Measurements from ENCODE around the gene AUP1. TPM values are rescaled to one million over a fixed set of nuclear protein-coding genes. Genes with fewer than 3 reads are reported as not detected.

Gene AUP1
- total and polyA plus RNA-seq, 4 experiments from 2014 or later: 91.3 to 158 (median 138) TPM

DNA sequence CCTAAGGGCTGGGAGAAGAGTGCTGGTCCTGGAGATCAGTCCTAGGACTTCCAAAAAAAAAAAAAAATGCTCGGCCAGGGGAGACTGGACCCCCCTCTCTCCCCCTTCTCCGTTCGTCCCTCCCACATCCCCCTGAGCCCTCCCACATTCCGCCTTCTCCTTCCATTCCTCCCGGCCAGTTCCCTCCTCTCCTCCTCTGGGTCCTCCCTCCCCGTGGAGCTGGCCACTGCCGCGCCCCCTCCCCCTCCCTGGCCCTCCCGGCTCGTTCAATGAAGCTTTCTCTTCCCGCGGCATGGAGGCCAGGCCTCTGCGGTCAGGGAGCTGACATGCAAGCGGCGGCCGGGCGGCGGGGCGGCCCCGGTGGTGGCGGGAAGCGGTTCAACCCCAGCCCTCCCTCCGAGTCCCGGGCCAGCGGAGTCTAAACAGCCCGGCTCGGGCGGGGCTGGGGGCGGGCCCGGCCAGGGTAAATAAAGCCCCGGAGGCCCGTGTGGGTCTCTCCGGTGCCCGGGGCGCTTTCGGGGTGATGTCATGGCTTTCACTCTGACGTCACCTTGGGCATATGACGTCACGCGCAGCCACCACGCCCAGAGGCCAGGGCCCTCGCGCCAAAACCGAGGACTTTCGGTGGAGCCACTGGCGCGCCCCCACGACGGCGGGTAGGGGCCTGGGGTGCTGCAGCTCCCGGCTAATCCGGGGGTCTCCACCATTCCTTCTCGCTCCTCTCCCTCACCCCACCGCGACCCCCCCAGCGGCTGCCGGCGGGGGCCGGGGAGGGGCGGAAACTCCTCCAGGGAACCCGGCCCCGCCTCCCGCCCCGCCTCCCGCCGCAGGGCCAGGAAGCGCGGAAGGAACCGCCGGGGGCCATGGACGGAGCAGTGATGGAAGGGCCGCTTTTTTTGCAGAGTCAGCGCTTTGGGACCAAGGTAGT, 24.6 kb upstream of the AUP1 start, which contains the start of the genes DOK1 and LOXL3:
Gene DOK1 (plus strand): TSS at position 829 of the 928 bp plus-strand sequence. CDS start 35 bp downstream, at position 864.
Gene LOXL3 (minus strand): TSS at position 51 of the 928 bp plus-strand sequence. CDS start 1,308 bp downstream, outside the sequence.
- no peaks in the 10 kb centered on the region for H3K36me3 ChIP-seq (ENCODE audit: insufficient read depth, low read length)
- peak within 1 kb of the TSS; percentile 94 to 98 (median 96) for H3K4me3 Mint-ChIP-seq
- H3K4me1 ChIP-seq (ENCODE audit: insufficient read depth, low read length): peaks cover 22% of the 10 kb centered on the region
- peaks cover 0 to 2% (median 0%) of the 10 kb centered on the region in 8 donors for H3K9me3 Mint-ChIP-seq
- peaks cover 0 to 20% of the 10 kb centered on the region in 2 donors for H3K36me3 Mint-ChIP-seq
- ChIA-PET POLR2A (ENCODE audit: partially characterized antibody) (interaction anchor here (0.6 to 2.2 kb wide), 5 partner anchors 13 to 162 kb away, joined by 3 to 5 read pairs (median 4); no protein-coding TSS in a partner anchor), CTCF (ENCODE audit: partially characterized antibody) (no interaction called here)
- peak within 1 kb of the TSS; percentile 84 to 99 for H3K4me3 ChIP-seq (ENCODE audit: low read length in 2 of 2)
- H3K27me3 Mint-ChIP-seq: peaks cover 11 to 25% of the 10 kb centered on the region in 2 donors
- H3K9me3 ChIP-seq (ENCODE audit: control insufficient read depth in 1 of 2, low read length in 2 of 2): no peaks in the 10 kb centered on the region
- peak within 1 kb of the TSS; percentile 73 to 98 (median 93) for H3K27ac Mint-ChIP-seq
- peaks cover 7 to 35% (median 19%) of the 10 kb centered on the region in 4 donors for H3K4me1 Mint-ChIP-seq
- H3K27ac ChIP-seq (ENCODE audit: low read depth, low read length): peak within 1 kb of the TSS; percentile 64
- peaks cover 15% of the 10 kb centered on the region for H3K27me3 ChIP-seq (ENCODE audit: insufficient read depth, low read length)
- peak; percentile 80 to 85 (median 82) for DNase-seq
- intact Hi-C loops (cut with micrococcal nuclease): loop anchor here (1.0 to 10.0 kb wide), 3 partner anchors 25 to 159 kb away; partner anchors contain the start of genes AUP1, CCDC142, HTRA2 and TTC31

- ChIA-PET POLR2A (ENCODE audit: partially characterized antibody) (interaction anchor here (0.8 to 1.3 kb wide), 4 partner anchors 37 to 161 kb away, joined by 3 to 4 read pairs (median 3); partner anchors contain the start of genes CCDC142 and TTC31), CTCF (ENCODE audit: partially characterized antibody) (no interaction called here)
- intact Hi-C loops (cut with micrococcal nuclease): loop anchor here (10.0 kb wide), 1 partner anchor 158 kb away; no protein-coding TSS in a partner anchor
- peaks cover 15 to 29% of the 10 kb centered on the region in 2 donors for H3K27me3 Mint-ChIP-seq
- Histone ChIP-seq H3K27ac (ENCODE audit: low read depth, low read length) (no peak overlapping the region), H3K4me3 (ENCODE audit: low read length in 2 of 2) (no peak overlapping the region), H3K36me3 (ENCODE audit: insufficient read depth, low read length) (no peaks in the 10 kb centered on the region), H3K27me3 (ENCODE audit: insufficient read depth, low read length) (peaks cover 22% of the 10 kb centered on the region), H3K9me3 (ENCODE audit: control insufficient read depth in 1 of 2, low read length in 2 of 2) (no peaks in the 10 kb centered on the region), H3K4me1 (ENCODE audit: insufficient read depth, low read length) (peaks cover 29% of the 10 kb centered on the region)
- H3K4me3 Mint-ChIP-seq: peak overlapping the region; percentile 70 to 87 (median 78)
- H3K9me3 Mint-ChIP-seq: peaks cover 0 to 2% (median 0%) of the 10 kb centered on the region in 8 donors
- H3K4me1 Mint-ChIP-seq: peaks cover 10 to 40% (median 24%) of the 10 kb centered on the region in 4 donors
- peak overlapping the region; percentile 70 to 92 (median 79) for H3K27ac Mint-ChIP-seq
- DNase-seq: no peak
- peaks cover 0 to 20% of the 10 kb centered on the region in 2 donors for H3K36me3 Mint-ChIP-seq
These were observed 23.7 kb upstream of the AUP1 start for GRCh38 chr2:74552914-74553811.

GRCh38 chr2:74551942-74552913, 22.7 kb upstream of the AUP1 start:
- Mint-ChIP-seq H3K36me3 (peaks cover 0 to 20% of the 10 kb centered on the region in 2 donors), H3K4me1 (peaks cover 10 to 41% (median 26%) of the 10 kb centered on the region in 4 donors), H3K9me3 (peaks cover 0 to 2% (median 0%) of the 10 kb centered on the region in 8 donors), H3K4me3 (peak overlapping the region in 7 of 8 donors; percentile 9 to 82 (median 67)), H3K27ac (peak overlapping the region in 4 of 7 donors; percentile 21 to 90 (median 76)), H3K27me3 (peaks cover 23 to 35% of the 10 kb centered on the region in 2 donors)
- intact Hi-C loops (cut with micrococcal nuclease): loop anchor here (10.0 kb wide), 1 partner anchor 157 kb away; no protein-coding TSS in a partner anchor
- Histone ChIP-seq H3K27ac (ENCODE audit: low read depth, low read length) (no peak overlapping the region), H3K36me3 (ENCODE audit: insufficient read depth, low read length) (no peaks in the 10 kb centered on the region), H3K9me3 (ENCODE audit: control insufficient read depth in 1 of 2, low read length in 2 of 2) (no peaks in the 10 kb centered on the region), H3K4me1 (ENCODE audit: insufficient read depth, low read length) (peaks cover 29% of the 10 kb centered on the region), H3K27me3 (ENCODE audit: insufficient read depth, low read length) (peaks cover 28% of the 10 kb centered on the region), H3K4me3 (ENCODE audit: low read length in 2 of 2) (no peak overlapping the region)
- ChIA-PET POLR2A (ENCODE audit: partially characterized antibody) (interaction anchor here (0.8 to 0.9 kb wide), 2 partner anchors 36 to 70 kb away, joined by 3 read pairs; partner anchors contain the start of genes CCDC142 and TTC31), CTCF (ENCODE audit: partially characterized antibody) (no interaction called here)
- no peak for DNase-seq

DNA sequence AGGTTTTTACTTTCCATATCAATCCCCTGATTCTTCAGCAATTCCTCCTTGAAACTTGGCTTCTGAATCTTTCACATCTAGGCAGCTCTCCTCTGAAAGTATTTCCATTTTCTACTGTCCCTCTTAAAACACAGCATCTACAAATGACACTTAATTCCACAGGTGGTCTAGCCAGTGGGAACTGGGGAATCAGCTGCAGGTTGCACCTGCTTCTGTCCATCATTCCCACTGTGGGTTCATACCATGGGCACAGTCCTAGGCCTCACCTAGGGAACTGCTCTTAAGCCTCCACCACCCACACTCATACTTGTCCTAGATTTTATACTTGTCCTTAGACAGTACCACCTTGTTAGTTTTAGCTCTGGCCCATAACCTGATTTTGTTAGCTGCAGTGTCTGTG, 22.0 kb upstream of the AUP1 start:
- Histone ChIP-seq H3K4me3 (ENCODE audit: low read length in 2 of 2) (no peak overlapping the region), H3K9me3 (ENCODE audit: control insufficient read depth in 1 of 2, low read length in 2 of 2) (no peaks in the 10 kb centered on the region), H3K27me3 (ENCODE audit: insufficient read depth, low read length) (peaks cover 30% of the 10 kb centered on the region), H3K36me3 (ENCODE audit: insufficient read depth, low read length) (no peaks in the 10 kb centered on the region), H3K4me1 (ENCODE audit: insufficient read depth, low read length) (peaks cover 29% of the 10 kb centered on the region), H3K27ac (ENCODE audit: low read depth, low read length) (no peak overlapping the region)
- DNase-seq: no peak
- Mint-ChIP-seq H3K27ac (peak overlapping the region in 1 of 7 donors; percentile 0), H3K4me3 (peak overlapping the region in 1 of 8 donors; percentile 32), H3K4me1 (peaks cover 10 to 38% (median 25%) of the 10 kb centered on the region in 4 donors), H3K9me3 (peaks cover 0 to 2% (median 0%) of the 10 kb centered on the region in 8 donors), H3K36me3 (peaks cover 0 to 15% of the 10 kb centered on the region in 2 donors), H3K27me3 (peaks cover 24 to 37% of the 10 kb centered on the region in 2 donors)
- ChIA-PET POLR2A (ENCODE audit: partially characterized antibody) (no interaction called here), CTCF (ENCODE audit: partially characterized antibody) (no interaction called here)
- intact Hi-C loops (cut with micrococcal nuclease): loop anchor here (10.0 kb wide), 1 partner anchor 157 kb away; no protein-coding TSS in a partner anchor

- no peak overlapping the region for H3K27ac ChIP-seq (ENCODE audit: low read depth, low read length)
- POLR2A ChIA-PET (ENCODE audit: partially characterized antibody): no interaction called here
- H3K4me3 ChIP-seq (ENCODE audit: low read length in 2 of 2): no peak overlapping the region
- DNase-seq: no peak
- intact Hi-C loops (cut with micrococcal nuclease): loop anchor here (10.0 kb wide), 1 partner anchor 155 kb away; no protein-coding TSS in a partner anchor
- Mint-ChIP-seq H3K9me3 (peaks cover 0 to 2% (median 0%) of the 10 kb centered on the region in 8 donors), H3K27me3 (peaks cover 26 to 39% of the 10 kb centered on the region in 2 donors), H3K4me3 (peak overlapping the region in 4 of 8 donors; percentile 15 to 47 (median 34)), H3K27ac (no peak overlapping the region), H3K36me3 (peaks cover 0 to 8% of the 10 kb centered on the region in 2 donors), H3K4me1 (peaks cover 7 to 27% (median 16%) of the 10 kb centered on the region in 4 donors)
- H3K36me3 ChIP-seq (ENCODE audit: insufficient read depth, low read length): no peaks in the 10 kb centered on the region
- H3K4me1 ChIP-seq (ENCODE audit: insufficient read depth, low read length): peaks cover 22% of the 10 kb centered on the region
- H3K27me3 ChIP-seq (ENCODE audit: insufficient read depth, low read length): peaks cover 30% of the 10 kb centered on the region
- CTCF ChIA-PET (ENCODE audit: partially characterized antibody): interaction anchor here (1.1 kb wide), 1 partner anchor 37 kb away, joined by 3 read pairs; no protein-coding TSS in a partner anchor
- no peaks in the 10 kb centered on the region for H3K9me3 ChIP-seq (ENCODE audit: control insufficient read depth in 1 of 2, low read length in 2 of 2)
These were observed 20.7 kb upstream of the AUP1 start for GRCh38 chr2:74550231-74550630.
